ENCODE results near the gene DDX46.
A peak's percentile ranks its signal among the peaks of the same experiment; 100 is the strongest.
"Not testable (repeated sequence)": the region's sequence is repeated elsewhere in the genome, so short reads cannot be mapped to it uniquely, and the experiment has no call there.

Gene DDX46

GRCh38 chr5:134758504-134759341 is at the start of gene DDX46:
TSS of gene DDX46 (plus strand) at chr5:134758779. CDS start at chr5:134758939, 160 bp downstream.
- peak; percentile 25 for DNase-seq

GRCh38 chr5:134714120-134714519 is 44.5 kb upstream of the DDX46 start:
- no peak for DNase-seq

- DNase-seq = no peak
Observed at GRCh38 chr5:134714541-134714940, 44.0 kb upstream of the DDX46 start.

GRCh38 chr5:134715466-134715865 is 43.1 kb upstream of the DDX46 start:
- DNase-seq = not testable (repeated sequence)

- DNase-seq = no peak
Observed at GRCh38 chr5:134724872-134725271, 33.7 kb upstream of the DDX46 start.

GRCh38 chr5:134732819-134733218 is 25.8 kb upstream of the DDX46 start:
- DNase-seq = no peak

GRCh38 chr5:134735243-134735642 is 23.3 kb upstream of the DDX46 start:
- DNase-seq = no peak

- DNase-seq = no peak
Observed at GRCh38 chr5:134736173-134736812, 22.3 kb upstream of the DDX46 start.

- DNase-seq = peak; percentile 81
Observed at GRCh38 chr5:134738133-134738962, 20.2 kb upstream of the DDX46 start, which contains the start of gene CAMLG. TSS of gene CAMLG (plus strand) at chr5:134738548. CDS start at chr5:134738621, 73 bp downstream.

GRCh38 chr5:134738963-134739661 is 19.5 kb upstream of the DDX46 start:
- no peak for DNase-seq

- no peak for DNase-seq
Observed at GRCh38 chr5:134741052-134741451, 17.5 kb upstream of the DDX46 start.

- no peak for DNase-seq
Observed at GRCh38 chr5:134742134-134742533, 16.4 kb upstream of the DDX46 start.

GRCh38 chr5:134749415-134749814 is 9.2 kb upstream of the DDX46 start:
- no peak for DNase-seq

- DNase-seq = no peak
Observed at GRCh38 chr5:134758176-134758503, 439 bp upstream of the DDX46 start.

- DNase-seq = not testable (repeated sequence)
Observed at GRCh38 chr5:134767528-134768291, 9.1 kb downstream of the DDX46 start.

GRCh38 chr5:134769206-134769605 is 10.6 kb downstream of the DDX46 start:
- no peak for DNase-seq

GRCh38 chr5:134772461-134773125 is 14.0 kb downstream of the DDX46 start:
- DNase-seq = no peak

GRCh38 chr5:134777366-134777765 is 18.8 kb downstream of the DDX46 start:
- no peak for DNase-seq

GRCh38 chr5:134784241-134784920 is 25.8 kb downstream of the DDX46 start:
- DNase-seq = no peak

- DNase-seq = no peak
Observed at GRCh38 chr5:134784946-134785620, 26.5 kb downstream of the DDX46 start.

Measured in cortex of kidney (tissue), 1 donor.